Endothelial cell of umbilical vein (primary cell): ENCODE data around the gene CHD5. TPM values are rescaled to one million over a fixed set of nuclear protein-coding genes. Genes with fewer than 3 reads are reported as not detected.

Experiments
- BruUV-seq: library from RNA; stranded (reverse); fragments of 400-500 nt; replicated peaks from 2 replicates; lab custom pipeline; 2021; lab: Mats Ljungman, UMichigan
- CTCF ChIA-PET: fragments of 300-600, 350-600 bp; sonication (Branson Sonifier 250); formaldehyde crosslinking; loops from one replicate; lab custom pipeline; 2021; ENCODE audit warnings: antibody characterized with exemption, inconsistent platforms; lab: Charles Lee
- POLR2A ChIA-PET: fragments of 300-600, 350-600 bp; sonication (Branson Sonifier 250); formaldehyde crosslinking; loops from one replicate; lab custom pipeline; 2021; ENCODE audit warnings: antibody characterized with exemption, inconsistent platforms; lab: Charles Lee
- DNase-seq: peaks from one replicate; pipeline ENCODE4 v3.0.0-alpha.2; 2011; ENCODE audit warnings: low read depth, low spot score
- FAIRE-seq: peaks from 2 replicates; lab custom pipeline; 2011; peaks lifted over from hg19 to GRCh38; lab: Jason Lieb, UNC
- H2AFZ ChIP-seq: 2 replicates; pipeline ENCODE4 v1.6.0; 2012; ENCODE audit warnings: low read depth, low read length, control low read depth, inconsistent platforms
- H3K27ac ChIP-seq: 2 replicates; pipeline ENCODE4 v1.5.1; 2011; ENCODE audit warnings: low read depth, mild to moderate bottlenecking, control low read depth, low read length, moderate library complexity; ENCODE audit not compliant: insufficient read depth
- H3K27me3 ChIP-seq, 2 experiments: 2 replicates each; pipeline versions ENCODE4 v1.6.0 to v1.6.1; 2011; ENCODE audit warnings: low read length in 2 of 2, mixed read lengths in 1 of 2; ENCODE audit not compliant: control insufficient read depth in 2 of 2, insufficient read depth in 2 of 2
- H3K36me3 ChIP-seq, 2 experiments: 2 replicates in 1 of 2; 3 replicates in 1 of 2; pipeline ENCODE4 v1.5.1; 2011; ENCODE audit warnings: low read length in 2 of 2, mild to moderate bottlenecking in 1 of 2, moderate library complexity in 1 of 2; ENCODE audit not compliant: control insufficient read depth in 2 of 2, insufficient read depth in 2 of 2; ENCODE audit errors: extremely low read depth in 1 of 2
- H3K4me1 ChIP-seq: 3 replicates; pipeline ENCODE4 v1.5.1; 2011; ENCODE audit warnings: mild to moderate bottlenecking, low read length; ENCODE audit not compliant: control insufficient read depth, insufficient read depth; ENCODE audit errors: extremely low read depth
- H3K4me2 ChIP-seq: 2 replicates; pipeline ENCODE4 v1.6.1; 2011; ENCODE audit warnings: low read length, control low read depth, mixed read lengths; ENCODE audit not compliant: insufficient read depth
- H3K4me3 ChIP-seq, 3 experiments: fragments of 200-600 bp in 1 of 3; sonication (generic), shearing (Covaris generic) in 1 of 3; replicated peaks in 1 of 3; 2 replicates each; pipeline ENCODE4 v1.5.1; 2011 to 2016; ENCODE audit warnings: control low read depth in 3 of 3, low read length in 3 of 3, mild to moderate bottlenecking in 2 of 3, inconsistent platforms in 1 of 3, low read depth in 1 of 3, moderate library complexity in 1 of 3; ENCODE audit not compliant: insufficient read depth in 1 of 3
- H3K79me2 ChIP-seq: 2 replicates; pipeline ENCODE4 v1.6.0; 2012; ENCODE audit warnings: low read length, inconsistent platforms; ENCODE audit not compliant: control insufficient read depth, insufficient read depth
- H3K9ac ChIP-seq: replicated peaks from 2 replicates; pipeline ENCODE3; 2011; ENCODE audit warnings: low read length, control low read depth; ENCODE audit not compliant: insufficient read depth; ENCODE audit errors: extremely low read depth
- H3K9me1 ChIP-seq: replicated peaks from 3 replicates; pipeline ENCODE4 v1.6.0; 2011; ENCODE audit warnings: mild to moderate bottlenecking, low read length; ENCODE audit not compliant: control insufficient read depth, insufficient read depth; ENCODE audit errors: extremely low read depth
- H3K9me3 ChIP-seq: replicated peaks from 2 replicates; pipeline ENCODE4 v1.5.1; 2012; ENCODE audit warnings: low read length, inconsistent platforms; ENCODE audit not compliant: control insufficient read depth, insufficient read depth
- H4K20me1 ChIP-seq: replicated peaks from 2 replicates; pipeline ENCODE3; 2011; ENCODE audit warnings: mild to moderate bottlenecking, low read length; ENCODE audit not compliant: control insufficient read depth, insufficient read depth; ENCODE audit errors: extremely low read depth
- EZH2 ChIP-seq: IDR thresholded peaks from 2 replicates; pipeline ENCODE4 v1.6.1; 2012; ENCODE audit warnings: borderline replicate concordance, low read depth, mild to moderate bottlenecking, moderate library complexity, low read length, inconsistent platforms; ENCODE audit not compliant: severe bottlenecking
- FOS ChIP-seq: IDR thresholded peaks from 2 replicates; pipeline ENCODE4 v1.6.1; 2011; ENCODE audit warnings: mild to moderate bottlenecking, low read length, moderate library complexity, borderline replicate concordance; ENCODE audit not compliant: insufficient read depth
- GATA2 ChIP-seq: IDR thresholded peaks from 2 replicates; pipeline ENCODE4 v1.7.0; 2011; ENCODE audit warnings: low read depth, mild to moderate bottlenecking, moderate library complexity, mixed read lengths, low read length; ENCODE audit not compliant: insufficient read length, insufficient read depth
- JUN ChIP-seq: IDR thresholded peaks from 2 replicates; pipeline ENCODE4 v1.6.1; 2011; ENCODE audit warnings: borderline replicate concordance, low read depth; ENCODE audit not compliant: insufficient read length, insufficient read depth
- MYC ChIP-seq: IDR thresholded peaks from one replicate; pipeline ENCODE4 v1.6.1; 2011; ENCODE audit warnings: mild to moderate bottlenecking, low read depth, low read length
- POLR2A ChIP-seq: IDR thresholded peaks from 2 replicates; pipeline ENCODE4 v1.6.1; 2012; ENCODE audit warnings: low read depth, mild to moderate bottlenecking, control low read depth, low read length
- POLR2AphosphoS5 ChIP-seq: IDR thresholded peaks from 2 replicates; pipeline ENCODE4 v1.6.1; 2012; ENCODE audit warnings: low read depth, mild to moderate bottlenecking, control low read depth, low read length, moderate library complexity; ENCODE audit not compliant: insufficient read depth
- dilution Hi-C: fragments of 300-500 bp; cut with MboI; formaldehyde crosslinking; loops from one replicate; pipeline ENCODE4 v1.15.0; 2019; ENCODE audit warnings: low sequenced_read_pairs; ENCODE audit not compliant: extremely low pct_ligation_motif_present
- intact Hi-C: fragments of 100-400 bp; cut with micrococcal nuclease; formaldehyde crosslinking; loops from one replicate; pipeline ENCODE4 v1.10.0; 2022
- polyA plus RNA-seq, 4 experiments: library from polyadenylated mRNA; depleted of rRNA in 3 of 4; stranded (reverse) in 3 of 4; unstranded in 1 of 4; fragments of >200 nt; gene quantifications; 2 replicates each; pipeline versions ENCODE4 v1.2.1 to v1.2.3, GENCODE V29; 2011 to 2012; ENCODE audit warnings: missing spikeins in 1 of 4
- total RNA-seq: library from RNA; stranded (reverse); gene quantifications from 2 replicates; pipeline ENCODE4 v1.2.3, GENCODE V29; 2021
- TF ChIP-seq, protein P1 (sequence below): IDR thresholded peaks from 2 replicates; pipeline ENCODE4 v1.6.1; 2011; ENCODE audit not compliant: insufficient read depth, insufficient read length
- TF ChIP-seq, protein P2 (sequence below), 2 donors: IDR thresholded peaks; 1 replicate in 1 of 2; 2 replicates in 1 of 2; pipeline ENCODE4 v1.5.1; 2011; ENCODE audit warnings: low read length in 2 of 2, mild to moderate bottlenecking in 2 of 2, moderate library complexity in 2 of 2, control low read depth in 1 of 2, inconsistent platforms in 1 of 2, low read depth in 1 of 2; ENCODE audit not compliant: insufficient read depth in 1 of 2; ENCODE audit errors: extremely low read depth in 1 of 2

CHD5 gene
- total and polyA plus RNA-seq, 2 donors (not counting 3 experiments of a cell fraction or from before 2014, with no cell fraction given): 0.04 to 0.11 TPM

DNA sequence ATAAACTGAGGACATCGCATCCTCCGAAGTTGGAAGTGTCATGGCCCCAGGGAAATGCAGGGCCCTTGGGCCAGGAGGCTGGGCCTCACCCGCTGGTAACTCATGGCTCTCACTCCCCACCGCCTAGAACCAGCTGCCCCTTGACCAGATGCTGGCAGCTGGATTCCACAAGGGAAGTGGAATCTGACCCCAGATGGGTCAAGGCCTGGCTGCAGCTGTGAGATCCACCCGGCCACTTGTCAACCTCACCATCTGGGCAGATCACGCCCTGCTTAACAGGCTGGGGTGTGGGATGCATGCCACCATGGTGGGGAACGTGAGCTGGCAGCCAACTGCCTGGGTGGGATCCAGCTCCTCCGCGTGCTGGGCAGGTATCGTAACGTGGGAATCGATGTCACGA lies 108.9 kb downstream of the CHD5 start:
- FAIRE-seq (no peak), DNase-seq (no peak)
- intact Hi-C loops: no loop called here
- H3K4me3 ChIP-seq: no peak overlapping the region
- no peak overlapping the region for H2AFZ ChIP-seq
- H3K27ac ChIP-seq: no peak overlapping the region
- ChIA-PET POLR2A (no interaction called here), CTCF (interaction anchor here (1.0 to 1.4 kb wide), 4 partner anchors 11 to 134 kb away, joined by 3 to 4 read pairs (median 3); no protein-coding TSS in a partner anchor)
- H3K9ac ChIP-seq: no peak overlapping the region
- H3K9me1 ChIP-seq: no peaks in the 10 kb centered on the region
- peaks cover 7% of the 10 kb centered on the region for H3K4me1 ChIP-seq
- H3K27me3 ChIP-seq: no peaks in the 10 kb centered on the region
- no peaks in the 10 kb centered on the region for H3K36me3 ChIP-seq
- no TSS peak for BruUV-seq
- dilution Hi-C loops: no loop called here
- TF ChIP-seq, protein P1, sequence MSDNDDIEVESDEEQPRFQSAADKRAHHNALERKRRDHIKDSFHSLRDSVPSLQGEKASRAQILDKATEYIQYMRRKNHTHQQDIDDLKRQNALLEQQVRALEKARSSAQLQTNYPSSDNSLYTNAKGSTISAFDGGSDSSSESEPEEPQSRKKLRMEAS: no peak
- TF ChIP-seq POLR2A: no peak
- TF ChIP-seq FOS: no peak
- no peak for TF ChIP-seq POLR2AphosphoS5
- TF ChIP-seq, protein P2, sequence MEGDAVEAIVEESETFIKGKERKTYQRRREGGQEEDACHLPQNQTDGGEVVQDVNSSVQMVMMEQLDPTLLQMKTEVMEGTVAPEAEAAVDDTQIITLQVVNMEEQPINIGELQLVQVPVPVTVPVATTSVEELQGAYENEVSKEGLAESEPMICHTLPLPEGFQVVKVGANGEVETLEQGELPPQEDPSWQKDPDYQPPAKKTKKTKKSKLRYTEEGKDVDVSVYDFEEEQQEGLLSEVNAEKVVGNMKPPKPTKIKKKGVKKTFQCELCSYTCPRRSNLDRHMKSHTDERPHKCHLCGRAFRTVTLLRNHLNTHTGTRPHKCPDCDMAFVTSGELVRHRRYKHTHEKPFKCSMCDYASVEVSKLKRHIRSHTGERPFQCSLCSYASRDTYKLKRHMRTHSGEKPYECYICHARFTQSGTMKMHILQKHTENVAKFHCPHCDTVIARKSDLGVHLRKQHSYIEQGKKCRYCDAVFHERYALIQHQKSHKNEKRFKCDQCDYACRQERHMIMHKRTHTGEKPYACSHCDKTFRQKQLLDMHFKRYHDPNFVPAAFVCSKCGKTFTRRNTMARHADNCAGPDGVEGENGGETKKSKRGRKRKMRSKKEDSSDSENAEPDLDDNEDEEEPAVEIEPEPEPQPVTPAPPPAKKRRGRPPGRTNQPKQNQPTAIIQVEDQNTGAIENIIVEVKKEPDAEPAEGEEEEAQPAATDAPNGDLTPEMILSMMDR (IDR thresholded peaks at IDR 0.05; ENCODE audit: extremely low read depth in 1 of 2, insufficient read depth in 1 of 2, low read depth in 1 of 2, low read length in 2 of 2): no peak
- TF ChIP-seq EZH2: no peak
- TF ChIP-seq GATA2: no peak
- TF ChIP-seq MYC: no peak
- TF ChIP-seq JUN: no peak
- no peak overlapping the region for H3K4me2 ChIP-seq
- no peaks in the 10 kb centered on the region for H4K20me1 ChIP-seq
- no peaks in the 10 kb centered on the region for H3K9me3 ChIP-seq
- H3K79me2 ChIP-seq: no peaks in the 10 kb centered on the region
